ENCODE results near the gene ZNF217.
A peak's percentile ranks its signal among the peaks of the same experiment; 100 is the strongest.
"Not testable (repeated sequence)": the region's sequence is repeated elsewhere in the genome, so short reads cannot be mapped to it uniquely, and the experiment has no call there.

Gene ZNF217

GRCh38 chr20:53550280-53551187 is 43.1 kb downstream of the ZNF217 start:
- Histone ChIP-seq H3K27me3 (ENCODE audit: low read length) (no peaks in the 10 kb centered on the region), H3K4me3 (ENCODE audit: insufficient read depth, low read length, poor library complexity, severe bottlenecking) (no peak overlapping the region), H3K9ac (ENCODE audit: low read length) (no peak overlapping the region), H3K79me2 (ENCODE audit: insufficient read depth, low read length) (no peaks in the 10 kb centered on the region), H4K20me1 (ENCODE audit: low read depth, low read length) (no peaks in the 10 kb centered on the region), H3F3A (ENCODE audit: insufficient read depth) (no peaks in the 10 kb centered on the region), H3K36me3 (ENCODE audit: low read length) (no peaks in the 10 kb centered on the region), H3K9me2 (replicated peaks; ENCODE audit: insufficient read depth, low read length) (no peaks in the 10 kb centered on the region), H3K27ac (ENCODE audit: low read depth, low read length) (no peak overlapping the region), H3K9me3 (ENCODE audit: insufficient read depth, low read length) (no peaks in the 10 kb centered on the region), H2AFZ (ENCODE audit: low read depth, low read length, severe bottlenecking) (no peak overlapping the region), H3K4me2 (ENCODE audit: low read depth, low read length, poor library complexity, severe bottlenecking) (no peak overlapping the region)
- TF ChIP-seq EZH2phosphoT487 (conservative IDR thresholded peaks at IDR 0.05; ENCODE audit: low read length) (no peak), CTCF (IDR thresholded peaks at IDR 0.05; ENCODE audit: insufficient read depth, low read length, poor library complexity, severe bottlenecking) (no peak)

- no peak overlapping the region for H2AFZ ChIP-seq (ENCODE audit: low read depth, low read length, severe bottlenecking)
- H3K27me3 ChIP-seq (ENCODE audit: low read length) = no peaks in the 10 kb centered on the region
- H3F3A ChIP-seq (ENCODE audit: insufficient read depth) = no peaks in the 10 kb centered on the region
- no peaks in the 10 kb centered on the region for H4K20me1 ChIP-seq (ENCODE audit: low read depth, low read length)
- no peaks in the 10 kb centered on the region for H3K9me2 ChIP-seq (replicated peaks; ENCODE audit: insufficient read depth, low read length)
- H3K79me2 ChIP-seq (ENCODE audit: insufficient read depth, low read length) = no peaks in the 10 kb centered on the region
- H3K36me3 ChIP-seq (ENCODE audit: low read length) = no peaks in the 10 kb centered on the region
- no peak overlapping the region for H3K4me3 ChIP-seq (ENCODE audit: insufficient read depth, low read length, poor library complexity, severe bottlenecking)
- H3K4me2 ChIP-seq (ENCODE audit: low read depth, low read length, poor library complexity, severe bottlenecking) = no peak overlapping the region
- H3K9me3 ChIP-seq (ENCODE audit: insufficient read depth, low read length) = no peaks in the 10 kb centered on the region
- no peak overlapping the region for H3K27ac ChIP-seq (ENCODE audit: low read depth, low read length)
- TF ChIP-seq EZH2phosphoT487 (conservative IDR thresholded peaks at IDR 0.05; ENCODE audit: low read length) = no peak
- peak; percentile 42 for TF ChIP-seq CTCF (IDR thresholded peaks at IDR 0.05; ENCODE audit: insufficient read depth, low read length, poor library complexity, severe bottlenecking)
- H3K9ac ChIP-seq (ENCODE audit: low read length) = no peak overlapping the region
Observed at GRCh38 chr20:53547664-53548239, 45.9 kb downstream of the ZNF217 start.

GRCh38 chr20:53539516-53539915 is 54.1 kb downstream of the ZNF217 start:
- Histone ChIP-seq H3F3A (ENCODE audit: insufficient read depth) (no peaks in the 10 kb centered on the region), H3K4me2 (ENCODE audit: low read depth, low read length, poor library complexity, severe bottlenecking) (no peak overlapping the region), H3K4me3 (ENCODE audit: insufficient read depth, low read length, poor library complexity, severe bottlenecking) (no peak overlapping the region), H3K79me2 (ENCODE audit: insufficient read depth, low read length) (no peaks in the 10 kb centered on the region), H3K27me3 (ENCODE audit: low read length) (no peaks in the 10 kb centered on the region), H4K20me1 (ENCODE audit: low read depth, low read length) (no peaks in the 10 kb centered on the region), H3K9ac (ENCODE audit: low read length) (no peak overlapping the region), H3K9me3 (ENCODE audit: insufficient read depth, low read length) (no peaks in the 10 kb centered on the region), H2AFZ (ENCODE audit: low read depth, low read length, severe bottlenecking) (no peak overlapping the region), H3K9me2 (replicated peaks; ENCODE audit: insufficient read depth, low read length) (no peaks in the 10 kb centered on the region), H3K36me3 (ENCODE audit: low read length) (no peaks in the 10 kb centered on the region), H3K27ac (ENCODE audit: low read depth, low read length) (no peak overlapping the region)
- TF ChIP-seq EZH2phosphoT487 (conservative IDR thresholded peaks at IDR 0.05; ENCODE audit: low read length) (no peak), CTCF (IDR thresholded peaks at IDR 0.05; ENCODE audit: insufficient read depth, low read length, poor library complexity, severe bottlenecking) (no peak)

- not testable (repeated sequence) for H3K27ac ChIP-seq (ENCODE audit: low read depth, low read length); H3K9ac ChIP-seq (ENCODE audit: low read length); H3K4me3 ChIP-seq (ENCODE audit: insufficient read depth, low read length, poor library complexity, severe bottlenecking); H3K79me2 ChIP-seq (ENCODE audit: insufficient read depth, low read length); H3K36me3 ChIP-seq (ENCODE audit: low read length); H2AFZ ChIP-seq (ENCODE audit: low read depth, low read length, severe bottlenecking); H3K9me3 ChIP-seq (ENCODE audit: insufficient read depth, low read length); H3K9me2 ChIP-seq (replicated peaks; ENCODE audit: insufficient read depth, low read length); H3F3A ChIP-seq (ENCODE audit: insufficient read depth); H3K27me3 ChIP-seq (ENCODE audit: low read length); H3K4me2 ChIP-seq (ENCODE audit: low read depth, low read length, poor library complexity, severe bottlenecking); H4K20me1 ChIP-seq (ENCODE audit: low read depth, low read length)
Observed at GRCh38 chr20:53536382-53536781, 57.3 kb downstream of the ZNF217 start.
